ENCODE results near the gene ATF7IP2. TPM values are rescaled to one million over a fixed set of nuclear protein-coding genes. Genes with fewer than 3 reads are reported as not detected.
A peak's percentile ranks its signal among the peaks of the same experiment; 100 is the strongest.

Gene ATF7IP2
- total and polyA plus RNA-seq, 9 of the 15 experiments (the other 6 are each of a cell fraction or from before 2014, with no cell fraction given) = 131 to 515 (median 196) TPM

GRCh38 chr16:10385725-10386516 lies at the start of gene ATF7IP2 (continued):
- TF ChIP-seq ARID4B (CRISPR knock-in tag; IDR thresholded peaks at IDR 0.05) (peak; percentile 27; the same call in 1 of the 2 replicates), NR2F6 (CRISPR knock-in tag; IDR thresholded peaks at IDR 0.05) (no peak), ILF3 (IDR thresholded peaks at IDR 0.05; ENCODE audit: borderline replicate concordance) (no peak), MED1 (CRISPR knock-in tag; IDR thresholded peaks at IDR 0.05; ENCODE audit: borderline replicate concordance) (no peak), NR4A1 (CRISPR knock-in tag; IDR thresholded peaks at IDR 0.05) (no peak), NR4A1 (tag; IDR thresholded peaks at IDR 0.05) (0 out of 2 replicates have a peak, but pooled peaks have one; percentile 44), ZNF780A (CRISPR knock-in tag; IDR thresholded peaks at IDR 0.05) (no peak), AFF1 (IDR thresholded peaks at IDR 0.05; ENCODE audit: low read depth in 1 of 2, partially characterized antibody in 2 of 2) (peak in 1 of 2 experiments; percentile 86), ZNF77 (CRISPR knock-in tag; IDR thresholded peaks at IDR 0.05) (no peak), PHF8 (IDR thresholded peaks at IDR 0.05; ENCODE audit: borderline replicate concordance, low read length) (peak; percentile 84; the same call in 1 of the 2 replicates), RAD51 (IDR thresholded peaks at IDR 0.05; ENCODE audit: borderline replicate concordance, low read depth) (peak; percentile 13; the same call in 1 of the 2 replicates)
- TF ChIP-seq, protein P1, sequence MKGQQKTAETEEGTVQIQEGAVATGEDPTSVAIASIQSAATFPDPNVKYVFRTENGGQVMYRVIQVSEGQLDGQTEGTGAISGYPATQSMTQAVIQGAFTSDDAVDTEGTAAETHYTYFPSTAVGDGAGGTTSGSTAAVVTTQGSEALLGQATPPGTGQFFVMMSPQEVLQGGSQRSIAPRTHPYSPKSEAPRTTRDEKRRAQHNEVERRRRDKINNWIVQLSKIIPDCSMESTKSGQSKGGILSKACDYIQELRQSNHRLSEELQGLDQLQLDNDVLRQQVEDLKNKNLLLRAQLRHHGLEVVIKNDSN (CRISPR knock-in tag; IDR thresholded peaks at IDR 0.05) = no peak
- TF ChIP-seq, protein P2, sequence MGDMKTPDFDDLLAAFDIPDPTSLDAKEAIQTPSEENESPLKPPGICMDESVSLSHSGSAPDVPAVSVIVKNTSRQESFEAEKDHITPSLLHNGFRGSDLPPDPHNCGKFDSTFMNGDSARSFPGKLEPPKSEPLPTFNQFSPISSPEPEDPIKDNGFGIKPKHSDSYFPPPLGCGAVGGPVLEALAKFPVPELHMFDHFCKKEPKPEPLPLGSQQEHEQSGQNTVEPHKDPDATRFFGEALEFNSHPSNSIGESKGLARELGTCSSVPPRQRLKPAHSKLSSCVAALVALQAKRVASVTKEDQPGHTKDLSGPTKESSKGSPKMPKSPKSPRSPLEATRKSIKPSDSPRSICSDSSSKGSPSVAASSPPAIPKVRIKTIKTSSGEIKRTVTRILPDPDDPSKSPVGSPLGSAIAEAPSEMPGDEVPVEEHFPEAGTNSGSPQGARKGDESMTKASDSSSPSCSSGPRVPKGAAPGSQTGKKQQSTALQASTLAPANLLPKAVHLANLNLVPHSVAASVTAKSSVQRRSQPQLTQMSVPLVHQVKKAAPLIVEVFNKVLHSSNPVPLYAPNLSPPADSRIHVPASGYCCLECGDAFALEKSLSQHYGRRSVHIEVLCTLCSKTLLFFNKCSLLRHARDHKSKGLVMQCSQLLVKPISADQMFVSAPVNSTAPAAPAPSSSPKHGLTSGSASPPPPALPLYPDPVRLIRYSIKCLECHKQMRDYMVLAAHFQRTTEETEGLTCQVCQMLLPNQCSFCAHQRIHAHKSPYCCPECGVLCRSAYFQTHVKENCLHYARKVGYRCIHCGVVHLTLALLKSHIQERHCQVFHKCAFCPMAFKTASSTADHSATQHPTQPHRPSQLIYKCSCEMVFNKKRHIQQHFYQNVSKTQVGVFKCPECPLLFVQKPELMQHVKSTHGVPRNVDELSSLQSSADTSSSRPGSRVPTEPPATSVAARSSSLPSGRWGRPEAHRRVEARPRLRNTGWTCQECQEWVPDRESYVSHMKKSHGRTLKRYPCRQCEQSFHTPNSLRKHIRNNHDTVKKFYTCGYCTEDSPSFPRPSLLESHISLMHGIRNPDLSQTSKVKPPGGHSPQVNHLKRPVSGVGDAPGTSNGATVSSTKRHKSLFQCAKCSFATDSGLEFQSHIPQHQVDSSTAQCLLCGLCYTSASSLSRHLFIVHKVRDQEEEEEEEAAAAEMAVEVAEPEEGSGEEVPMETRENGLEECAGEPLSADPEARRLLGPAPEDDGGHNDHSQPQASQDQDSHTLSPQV (IDR thresholded peaks at IDR 0.05) = 0 out of 2 replicates have a peak, but pooled peaks have one; percentile 38
